Stomach (tissue), 4 donors: Measurements from ENCODE around the gene TEPSIN.

ENCODE experiments used
- CTCF ChIP-seq, 7 experiments: fragments of 450-650 bp in 4 of 7; fragments of 200-600 bp in 3 of 7; sonication (generic) in 3 of 7; IDR thresholded peaks; one replicate each; pipeline ENCODE4 v1.5.1; 2016 to 2019; ENCODE audit warnings: antibody characterized with exemption in 7 of 7, control low read depth in 2 of 7, mild to moderate bottlenecking in 1 of 7
- EP300 ChIP-seq: sonication (generic); formaldehyde crosslinking; IDR thresholded peaks from one replicate; pipeline ENCODE4 v1.6.1; 2017; ENCODE audit warnings: antibody characterized with exemption
- POLR2A ChIP-seq, 4 donors: fragments of 450-650 bp; IDR thresholded peaks; one replicate each; pipeline ENCODE4 v1.6.1; 2016; ENCODE audit warnings: antibody characterized with exemption in 4 of 4, control low read depth in 2 of 4, mild to moderate bottlenecking in 1 of 4, moderate library complexity in 1 of 4
- POLR2AphosphoS5 ChIP-seq, 3 donors: sonication (generic); formaldehyde crosslinking; IDR thresholded peaks; one replicate each; pipeline ENCODE4 v1.6.1; 2016; ENCODE audit warnings: antibody characterized with exemption in 3 of 3

GRCh38 chr17:81243333-81243664 lies 4.4 kb upstream of the TEPSIN start:
- TF ChIP-seq CTCF (IDR thresholded peaks at IDR 0.05) = no peak
- TF ChIP-seq POLR2AphosphoS5 (IDR thresholded peaks at IDR 0.05) = no peak
- TF ChIP-seq POLR2A (IDR thresholded peaks at IDR 0.05) = no peak
- TF ChIP-seq EP300 = no peak
